Heart left ventricle (tissue), 16 donors: ENCODE measurements around the gene POLG. TPM values are rescaled to one million over a fixed set of nuclear protein-coding genes. Genes with fewer than 3 reads are reported as not detected.
"Not testable (repeated sequence)": the region's sequence is repeated elsewhere in the genome, so short reads cannot be mapped to it uniquely, and the experiment has no call there.

Experiments
- ATAC-seq, 4 donors: fragments of 200-7000 bp; cut with Tn5 transposase; one replicate each; pipeline ENCODE4 v1.9.1; 2020 to 2022; ENCODE audit warnings: moderate library complexity in 4 of 4, mild to moderate bottlenecking in 3 of 4, moderate number of reproducible peaks in 1 of 4
- DNase-seq, 5 donors: peaks; one replicate each; pipeline ENCODE4 v3.0.0-alpha.2; 2020
- H3K27ac ChIP-seq, 12 donors: fragments of 200-600 bp; sonication (generic) in 4 of 12; one replicate each; pipeline versions ENCODE4 v1.5.0 to v1.8.0; 2016 to 2022; ENCODE audit warnings: mild to moderate bottlenecking in 2 of 12
- H3K27me3 ChIP-seq, 9 donors: fragments of 200-600 bp; sonication (generic) in 2 of 9; one replicate each; pipeline versions ENCODE4 v1.5.1 to v1.8.0; 2016 to 2022; ENCODE audit warnings: mild to moderate bottlenecking in 3 of 9
- H3K36me3 ChIP-seq, 9 donors: fragments of 200-600 bp; sonication (generic) in 2 of 9; one replicate each; pipeline versions ENCODE4 v1.5.0 to v1.8.0; 2018 to 2022; ENCODE audit warnings: mild to moderate bottlenecking in 2 of 9
- H3K4me1 ChIP-seq, 12 donors: fragments of 200-600 bp; sonication (generic) in 4 of 12; one replicate each; pipeline versions ENCODE4 v1.5.0 to v1.8.0; 2016 to 2022; ENCODE audit warnings: mild to moderate bottlenecking in 3 of 12
- H3K4me3 ChIP-seq, 12 donors: fragments of 200-600 bp; sonication (generic) in 4 of 12; one replicate each; pipeline versions ENCODE4 v1.5.0 to v1.8.0; 2017 to 2022; ENCODE audit warnings: mild to moderate bottlenecking in 9 of 12, moderate library complexity in 4 of 12
- H3K9me3 ChIP-seq, 12 donors: fragments of 200-600 bp; sonication (generic) in 4 of 12; one replicate each; pipeline versions ENCODE4 v1.5.0 to v1.8.0; 2016 to 2022; ENCODE audit warnings: mild to moderate bottlenecking in 1 of 12
- CTCF ChIP-seq, 12 donors: fragments of 200-600 bp; sonication (generic) in 4 of 12; IDR thresholded peaks; one replicate each; pipeline versions ENCODE4 v1.5.0 to v1.8.0; 2018 to 2022; ENCODE audit warnings: antibody characterized with exemption in 12 of 12, mild to moderate bottlenecking in 5 of 12
- POLR2A ChIP-seq, 2 donors: fragments of 450-650 bp; IDR thresholded peaks; one replicate each; pipeline ENCODE4 v1.6.1; 2017; ENCODE audit warnings: antibody characterized with exemption in 2 of 2, mild to moderate bottlenecking in 2 of 2, moderate library complexity in 2 of 2
- WGBS, 4 donors: extraction: QIAGEN DNeasy Blood & Tissue Kit in 2 of 4; methylation state at CpG; one replicate each; pipeline versions ENCODE4 v1.1.5 to v1.1.7; 2013 to 2018; 5-methylcytosine and 5-hydroxymethylcytosine counted together
- intact Hi-C, 10 donors: fragments of 100-400 bp; cut with DNase I; formaldehyde crosslinking; loops; one replicate each; pipeline versions ENCODE4 v1.11.1 to v1.14.2; 2022
- microRNA-seq, 4 donors: library from miRNA; unstranded; fragments of <30 nt; microRNA quantifications; one replicate each; pipeline versions ENCODE4 to v1.2.0, GENCODE V29; 2017 to 2020
- polyA plus RNA-seq, 2 donors: library from polyadenylated mRNA; stranded (reverse); fragments of 200-250 nt; gene quantifications; one replicate each; pipeline ENCODE4 v1.2.3, GENCODE V29; 2013
- total RNA-seq, 9 donors: library from RNA; depleted of rRNA in 2 of 9; stranded (reverse); fragments of >200 nt in 2 of 9; fragmentation: NEBNext Ultra II Directional in 3 of 9; extraction: Animal tissue kit (Norgen Biotek cat#: 25700) in 3 of 9; gene quantifications; one replicate each; pipeline versions ENCODE4 v1.1.0 to v1.2.4, GENCODE V29; 2016 to 2023
- donor health status: ischemic (EF 13 %, LVEDD 7.1; RV severe dilation, severe dysfunction).
- donor health status: healthy with polysubstance abuse.
- donor health status: DM: no; HTN: yes; CAD: no.
- donor health status: DM: no; HTN: no; CAD: no.
- donor health status: ischemic (EF 25% LVEDD 6.9; RV normal size, moderate dysfunction).
- donor health status: ischemic (EF 25% LVEDD 5.7; RV mildly dilated, moderate dysfunction).
- donor health status: healthy.
- donor health status: DM: yes; HTN: yes; CAD: no.
- donor health status: ischemic (EF 35%, LVEDD 5.7; RV mildly dilated, moderate dysfunction).
- donor health status: nonischemic (EF 11% LVEDD 7.7; RV severe dilation, severe dysfunction).
- donor health status: DM: yes; HTN: yes; CAD: no.
- donor health status: PGD.
- donor health status: ischemic (EF 29% LVEDD 5.4; RV normal size, mild dysfunction).
- donor health status: nonischemic (EF 23%, LVEDD 6.1; RV moderate dilation, normal function).

Gene POLG
- total and polyA plus RNA-seq, 11 donors, result 32.1 to 79.8 (median 38.4) TPM

- H3K27me3 ChIP-seq, result no peaks in the 10 kb centered on the region
- WGBS, 4 donors, result 83 to 97% (median 87%) methylated on average over 4 of the region's 4 CpGs
- no peak overlapping the region for H3K4me3 ChIP-seq
- no peak overlapping the region for H3K27ac ChIP-seq
- H3K4me1 ChIP-seq, result no peaks in the 10 kb centered on the region
- DNase-seq, result no peak
- intact Hi-C loops, result loop anchor here in 1 of 10 donors (10.0 kb wide), 1 partner anchor 68 kb away; no protein-coding TSS in a partner anchor
- ATAC-seq, result no peak
- H3K36me3 ChIP-seq, result peaks cover 0 to 40% (median 0%) of the 10 kb centered on the region in 9 donors
- no peak for TF ChIP-seq POLR2A (IDR thresholded peaks at IDR 0.05)
- no peak for TF ChIP-seq CTCF (IDR thresholded peaks at IDR 0.05)
- peaks cover 0 to 8% (median 0%) of the 10 kb centered on the region in 12 donors for H3K9me3 ChIP-seq
Measured at GRCh38 chr15:89283201-89283600, 51.4 kb downstream of the POLG start.

GRCh38 chr15:89282631-89283030, 52.0 kb downstream of the POLG start:
- TF ChIP-seq CTCF (IDR thresholded peaks at IDR 0.05), result no peak
- H3K36me3 ChIP-seq, result peaks cover 0 to 35% (median 0%) of the 10 kb centered on the region in 9 donors
- H3K27ac ChIP-seq, result no peak overlapping the region
- H3K27me3 ChIP-seq, result no peaks in the 10 kb centered on the region
- WGBS, 4 donors, result 97 to 98% (median 97%) methylated on average over 4 of the region's 4 CpGs
- no peaks in the 10 kb centered on the region for H3K4me1 ChIP-seq
- H3K4me3 ChIP-seq, result no peak overlapping the region
- ATAC-seq (no peak), DNase-seq (no peak)
- intact Hi-C loops, result loop anchor here in 1 of 10 donors (10.0 kb wide), 1 partner anchor 68 kb away; no protein-coding TSS in a partner anchor
- peaks cover 0 to 8% (median 0%) of the 10 kb centered on the region in 12 donors for H3K9me3 ChIP-seq

GRCh38 chr15:89278307-89278706, 56.3 kb downstream of the POLG start:
- H3K4me1 ChIP-seq, result no peaks in the 10 kb centered on the region
- H3K36me3 ChIP-seq, result peaks cover 0 to 29% (median 0%) of the 10 kb centered on the region in 9 donors
- intact Hi-C loops, result no loop called here
- H3K27me3 ChIP-seq, result no peaks in the 10 kb centered on the region
- TF ChIP-seq CTCF (IDR thresholded peaks at IDR 0.05), result no peak
- TF ChIP-seq POLR2A (IDR thresholded peaks at IDR 0.05), result no peak
- H3K4me3 ChIP-seq, result no peak overlapping the region
- no peak overlapping the region for H3K27ac ChIP-seq
- 87 to 98% (median 95%) methylated on average over 1 of the region's 1 CpG for WGBS, 4 donors
- no peaks in the 10 kb centered on the region for H3K9me3 ChIP-seq
- DNase-seq (no peak), ATAC-seq (no peak)

- H3K4me1 ChIP-seq, DNase-seq, H3K27ac ChIP-seq, ATAC-seq, H3K27me3 ChIP-seq, H3K9me3 ChIP-seq, H3K4me3 ChIP-seq, intact Hi-C loops: not testable (repeated sequence)
- peaks cover 0 to 29% (median 0%) of the 10 kb centered on the region in 9 donors for H3K36me3 ChIP-seq
- 92 to 98% (median 96%) methylated on average over 4 of the region's 4 CpGs for WGBS, 4 donors
Measured at GRCh38 chr15:89277281-89277680, 57.3 kb downstream of the POLG start.

Small RNA genes lying within 50 kb of the gene (microRNA-seq; reads per million reads assigned to microRNA genes)
- gene MIR6766, result 0 to 1.6 (median 0.71) reads per million in 4 donors
- gene MIR9-3, result 0 to 0.58 (median 0.10) reads per million in 4 donors

Other genes with a start within 250 kb of the POLG start
- gene ABHD2, start 246.4 kb downstream of the POLG start, total RNA-seq, result 100 to 1,000 TPM in 6 of 9 donors, 10 to 100 TPM in 3; 53.4 to 243 (median 128) TPM
- gene ABHD2, start 246.4 kb downstream of the POLG start, polyA plus RNA-seq, result 100 to 1,000 TPM in 1 of 2 donors, 1 to 10 TPM in 1; 8.6 to 112 TPM
- gene RLBP1, start 113.2 kb downstream of the POLG start, total RNA-seq, result not detected
- gene RLBP1, start 113.2 kb downstream of the POLG start, polyA plus RNA-seq, result not detected
- 10 to 100 TPM in 1 of 9 donors, 1 to 10 TPM in 8; 1.0 to 10.3 (median 1.9) TPM for gene FANCI, start 90.8 kb downstream of the POLG start, total RNA-seq
- gene FANCI, start 90.8 kb downstream of the POLG start, polyA plus RNA-seq, result 1 to 10 TPM in 1 of 2 donors, under 1 TPM in 1; 0.42 to 2.0 TPM
- 1 to 10 TPM in 1 of 9 donors, under 1 TPM in 4, not detected in 4; 0.20 to 2.9 (median 0.76) TPM for gene RHCG, start 161.8 kb upstream of the POLG start, total RNA-seq
- gene RHCG, start 161.8 kb upstream of the POLG start, polyA plus RNA-seq, result 1 to 10 TPM in 1 of 2 donors, under 1 TPM in 1; 0.23 to 2.6 TPM
- 1 to 10 TPM in 1 of 9 donors, under 1 TPM in 5, not detected in 3; 0.05 to 1.4 (median 0.10) TPM for gene TICRR, start 240.6 kb upstream of the POLG start, total RNA-seq
- gene TICRR, start 240.6 kb upstream of the POLG start, polyA plus RNA-seq, result under 1 TPM in 1 of 2 donors, not detected in 1; 0.04 TPM